Measurements from ENCODE around the gene ELP1. TPM values are rescaled to one million over a fixed set of nuclear protein-coding genes. Genes with fewer than 3 reads are reported as not detected.

The ELP1 gene
- total and polyA plus RNA-seq, 4 donors, result 9.3 to 27.7 (median 16.4) TPM

DNA sequence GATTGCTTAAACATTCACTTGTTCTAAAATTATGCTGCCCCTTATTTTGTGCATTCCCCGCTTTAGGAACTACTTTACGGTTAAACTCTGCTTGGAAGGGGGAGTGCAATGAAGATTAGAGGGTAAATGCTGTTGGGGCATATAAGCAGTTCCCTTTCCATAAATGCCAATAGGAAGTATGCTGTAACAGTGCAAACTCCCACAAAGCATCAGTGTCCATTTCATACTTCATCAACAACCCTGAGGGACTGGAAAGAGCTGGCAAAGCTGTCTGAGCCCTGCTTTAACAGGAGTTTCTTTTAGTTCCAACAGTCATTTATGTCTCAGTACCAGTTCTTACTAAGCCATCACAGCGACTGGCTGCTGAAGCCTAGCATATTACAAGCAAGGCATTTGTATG lies 70.0 kb downstream of the ELP1 start:
- no peaks in the 10 kb centered on the region for H3K27me3 ChIP-seq (ENCODE audit: control insufficient read depth in 4 of 4, insufficient read depth in 4 of 4, low read length in 3 of 4)
- no peaks in the 10 kb centered on the region for H3K9me3 ChIP-seq (ENCODE audit: control insufficient read depth in 4 of 4, low read length in 3 of 4)
- DNase-seq (ENCODE audit: low spot score), result no peak
- H3K4me1 ChIP-seq (ENCODE audit: control insufficient read depth in 4 of 4, insufficient read depth in 4 of 4, low read length in 3 of 4), result peaks cover 0 to 8% (median 2%) of the 10 kb centered on the region in 4 donors
- WGBS, result 97% methylated on average over 3 of the region's 3 CpGs
- TF ChIP-seq TAF1 (conservative IDR thresholded peaks at IDR 0.05), result no peak
- TF ChIP-seq JUND (IDR thresholded peaks at IDR 0.05), result no peak
- TF ChIP-seq HNF4A (conservative IDR thresholded peaks at IDR 0.05), result no peak
- no peak for TF ChIP-seq FOXA2 (IDR thresholded peaks at IDR 0.05)
- TF ChIP-seq, protein P1, sequence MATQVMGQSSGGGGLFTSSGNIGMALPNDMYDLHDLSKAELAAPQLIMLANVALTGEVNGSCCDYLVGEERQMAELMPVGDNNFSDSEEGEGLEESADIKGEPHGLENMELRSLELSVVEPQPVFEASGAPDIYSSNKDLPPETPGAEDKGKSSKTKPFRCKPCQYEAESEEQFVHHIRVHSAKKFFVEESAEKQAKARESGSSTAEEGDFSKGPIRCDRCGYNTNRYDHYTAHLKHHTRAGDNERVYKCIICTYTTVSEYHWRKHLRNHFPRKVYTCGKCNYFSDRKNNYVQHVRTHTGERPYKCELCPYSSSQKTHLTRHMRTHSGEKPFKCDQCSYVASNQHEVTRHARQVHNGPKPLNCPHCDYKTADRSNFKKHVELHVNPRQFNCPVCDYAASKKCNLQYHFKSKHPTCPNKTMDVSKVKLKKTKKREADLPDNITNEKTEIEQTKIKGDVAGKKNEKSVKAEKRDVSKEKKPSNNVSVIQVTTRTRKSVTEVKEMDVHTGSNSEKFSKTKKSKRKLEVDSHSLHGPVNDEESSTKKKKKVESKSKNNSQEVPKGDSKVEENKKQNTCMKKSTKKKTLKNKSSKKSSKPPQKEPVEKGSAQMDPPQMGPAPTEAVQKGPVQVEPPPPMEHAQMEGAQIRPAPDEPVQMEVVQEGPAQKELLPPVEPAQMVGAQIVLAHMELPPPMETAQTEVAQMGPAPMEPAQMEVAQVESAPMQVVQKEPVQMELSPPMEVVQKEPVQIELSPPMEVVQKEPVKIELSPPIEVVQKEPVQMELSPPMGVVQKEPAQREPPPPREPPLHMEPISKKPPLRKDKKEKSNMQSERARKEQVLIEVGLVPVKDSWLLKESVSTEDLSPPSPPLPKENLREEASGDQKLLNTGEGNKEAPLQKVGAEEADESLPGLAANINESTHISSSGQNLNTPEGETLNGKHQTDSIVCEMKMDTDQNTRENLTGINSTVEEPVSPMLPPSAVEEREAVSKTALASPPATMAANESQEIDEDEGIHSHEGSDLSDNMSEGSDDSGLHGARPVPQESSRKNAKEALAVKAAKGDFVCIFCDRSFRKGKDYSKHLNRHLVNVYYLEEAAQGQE (IDR thresholded peaks at IDR 0.05), result no peak
- TF ChIP-seq, protein P2, sequence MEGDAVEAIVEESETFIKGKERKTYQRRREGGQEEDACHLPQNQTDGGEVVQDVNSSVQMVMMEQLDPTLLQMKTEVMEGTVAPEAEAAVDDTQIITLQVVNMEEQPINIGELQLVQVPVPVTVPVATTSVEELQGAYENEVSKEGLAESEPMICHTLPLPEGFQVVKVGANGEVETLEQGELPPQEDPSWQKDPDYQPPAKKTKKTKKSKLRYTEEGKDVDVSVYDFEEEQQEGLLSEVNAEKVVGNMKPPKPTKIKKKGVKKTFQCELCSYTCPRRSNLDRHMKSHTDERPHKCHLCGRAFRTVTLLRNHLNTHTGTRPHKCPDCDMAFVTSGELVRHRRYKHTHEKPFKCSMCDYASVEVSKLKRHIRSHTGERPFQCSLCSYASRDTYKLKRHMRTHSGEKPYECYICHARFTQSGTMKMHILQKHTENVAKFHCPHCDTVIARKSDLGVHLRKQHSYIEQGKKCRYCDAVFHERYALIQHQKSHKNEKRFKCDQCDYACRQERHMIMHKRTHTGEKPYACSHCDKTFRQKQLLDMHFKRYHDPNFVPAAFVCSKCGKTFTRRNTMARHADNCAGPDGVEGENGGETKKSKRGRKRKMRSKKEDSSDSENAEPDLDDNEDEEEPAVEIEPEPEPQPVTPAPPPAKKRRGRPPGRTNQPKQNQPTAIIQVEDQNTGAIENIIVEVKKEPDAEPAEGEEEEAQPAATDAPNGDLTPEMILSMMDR (IDR thresholded peaks at IDR 0.05; ENCODE audit: low read depth, low read length, missing input control), result no peak
- TF ChIP-seq HNF4G (IDR thresholded peaks at IDR 0.05), result no peak
- TF ChIP-seq, protein P3, sequence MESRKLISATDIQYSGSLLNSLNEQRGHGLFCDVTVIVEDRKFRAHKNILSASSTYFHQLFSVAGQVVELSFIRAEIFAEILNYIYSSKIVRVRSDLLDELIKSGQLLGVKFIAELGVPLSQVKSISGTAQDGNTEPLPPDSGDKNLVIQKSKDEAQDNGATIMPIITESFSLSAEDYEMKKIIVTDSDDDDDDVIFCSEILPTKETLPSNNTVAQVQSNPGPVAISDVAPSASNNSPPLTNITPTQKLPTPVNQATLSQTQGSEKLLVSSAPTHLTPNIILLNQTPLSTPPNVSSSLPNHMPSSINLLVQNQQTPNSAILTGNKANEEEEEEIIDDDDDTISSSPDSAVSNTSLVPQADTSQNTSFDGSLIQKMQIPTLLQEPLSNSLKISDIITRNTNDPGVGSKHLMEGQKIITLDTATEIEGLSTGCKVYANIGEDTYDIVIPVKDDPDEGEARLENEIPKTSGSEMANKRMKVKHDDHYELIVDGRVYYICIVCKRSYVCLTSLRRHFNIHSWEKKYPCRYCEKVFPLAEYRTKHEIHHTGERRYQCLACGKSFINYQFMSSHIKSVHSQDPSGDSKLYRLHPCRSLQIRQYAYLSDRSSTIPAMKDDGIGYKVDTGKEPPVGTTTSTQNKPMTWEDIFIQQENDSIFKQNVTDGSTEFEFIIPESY (IDR thresholded peaks at IDR 0.05), result no peak
- TF ChIP-seq, protein P4, sequence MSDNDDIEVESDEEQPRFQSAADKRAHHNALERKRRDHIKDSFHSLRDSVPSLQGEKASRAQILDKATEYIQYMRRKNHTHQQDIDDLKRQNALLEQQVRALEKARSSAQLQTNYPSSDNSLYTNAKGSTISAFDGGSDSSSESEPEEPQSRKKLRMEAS (IDR thresholded peaks at IDR 0.05), result no peak
- TF ChIP-seq, protein P5, sequence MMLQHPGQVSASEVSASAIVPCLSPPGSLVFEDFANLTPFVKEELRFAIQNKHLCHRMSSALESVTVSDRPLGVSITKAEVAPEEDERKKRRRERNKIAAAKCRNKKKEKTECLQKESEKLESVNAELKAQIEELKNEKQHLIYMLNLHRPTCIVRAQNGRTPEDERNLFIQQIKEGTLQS (IDR thresholded peaks at IDR 0.05), result no peak
- TF ChIP-seq EGR1 (IDR thresholded peaks at IDR 0.05; ENCODE audit: low read depth in 2 of 2), result no peak
- TF ChIP-seq FOXA1 (IDR thresholded peaks at IDR 0.05), result no peak
- no peak for TF ChIP-seq YY1 (IDR thresholded peaks at IDR 0.05)
- TF ChIP-seq GABPA (IDR thresholded peaks at IDR 0.05 in 1 of 2, conservative IDR thresholded peaks at IDR 0.05 in 1 of 2), result no peak
- TF ChIP-seq SP1 (IDR thresholded peaks at IDR 0.05), result no peak
- H3K4me3 ChIP-seq (ENCODE audit: low read depth in 1 of 3, low read length in 3 of 3), result no peak overlapping the region
- H3K36me3 ChIP-seq (ENCODE audit: control insufficient read depth in 4 of 4, insufficient read depth in 3 of 4, low read depth in 1 of 4, low read length in 3 of 4), result peaks cover 0 to 2% (median 0%) of the 10 kb centered on the region in 4 donors
- no peak overlapping the region for H3K27ac ChIP-seq (ENCODE audit: low read depth in 1 of 2, low read length in 2 of 2)
- no peak overlapping the region for H3K9ac ChIP-seq (ENCODE audit: low read depth in 1 of 2, low read length in 2 of 2)

DNA sequence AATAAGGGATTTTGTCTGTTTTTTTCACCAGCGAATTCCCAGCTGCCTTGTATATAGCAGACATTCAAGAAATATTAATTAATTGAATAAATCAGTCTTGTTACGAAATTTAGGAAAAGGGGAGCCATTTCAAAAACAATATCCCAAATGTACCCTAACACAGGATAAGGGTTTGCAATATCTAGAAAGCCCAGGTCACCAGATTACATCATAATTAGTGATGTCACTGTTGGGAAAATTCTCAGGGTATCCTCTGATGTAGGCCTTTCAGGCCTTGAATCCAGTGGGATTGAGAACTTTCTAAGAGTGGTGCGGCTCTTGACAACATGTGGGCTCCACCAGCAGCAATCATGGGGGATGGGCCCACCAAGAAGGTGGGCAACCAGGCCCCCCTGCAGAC lies 71.9 kb downstream of the ELP1 start, which contains the start of gene ACTL7A:
TSS of gene ACTL7A (plus strand) at position 270 of the 400 bp plus-strand sequence. CDS start at position 327, 57 bp downstream.
- DNase-seq (ENCODE audit: low spot score), result no peak
- no peaks in the 10 kb centered on the region for H3K36me3 ChIP-seq (ENCODE audit: control insufficient read depth in 4 of 4, insufficient read depth in 3 of 4, low read depth in 1 of 4, low read length in 3 of 4)
- H3K27ac ChIP-seq (ENCODE audit: low read depth in 1 of 2, low read length in 2 of 2), result no peak within 1 kb of the TSS
- TF ChIP-seq FOXA1 (IDR thresholded peaks at IDR 0.05) (no peak), RAD21 (IDR thresholded peaks at IDR 0.05) (no peak), EGR1 (IDR thresholded peaks at IDR 0.05; ENCODE audit: low read depth in 2 of 2) (no peak), FOXA2 (IDR thresholded peaks at IDR 0.05) (no peak), SP1 (IDR thresholded peaks at IDR 0.05) (no peak), JUND (IDR thresholded peaks at IDR 0.05) (no peak), HNF4A (conservative IDR thresholded peaks at IDR 0.05) (no peak)
- TF ChIP-seq, protein P3 (IDR thresholded peaks at IDR 0.05), result no peak
- 97% methylated on average over 3 of the region's 3 CpGs for WGBS
- no peaks in the 10 kb centered on the region for H3K27me3 ChIP-seq (ENCODE audit: control insufficient read depth in 4 of 4, insufficient read depth in 4 of 4, low read length in 3 of 4)
- H3K4me3 ChIP-seq (ENCODE audit: low read depth in 1 of 3, low read length in 3 of 3), result no peak within 1 kb of the TSS
- H3K4me1 ChIP-seq (ENCODE audit: control insufficient read depth in 4 of 4, insufficient read depth in 4 of 4, low read length in 3 of 4), result no peaks in the 10 kb centered on the region
- H3K9me3 ChIP-seq (ENCODE audit: control insufficient read depth in 4 of 4, low read length in 3 of 4), result no peaks in the 10 kb centered on the region
- H3K9ac ChIP-seq (ENCODE audit: low read depth in 1 of 2, low read length in 2 of 2), result no peak within 1 kb of the TSS
